GM23338 (cell line): ENCODE results near the gene TIMM22.

Source experiments
- CREB1 ChIP-seq: fragments of 250-450 bp; sonication (Bioruptor Pico); IDR thresholded peaks from 2 replicates; pipeline ENCODE4 v1.5.0; 2020; ENCODE audit warnings: low read depth, mild to moderate bottlenecking, moderate library complexity
- CTCF ChIP-seq, 2 experiments: fragments of 200-600 bp in 1 of 2; sonication (generic) in 1 of 2; conservative IDR thresholded peaks; 2 replicates each; pipeline versions ENCODE4 v1.5.1 to v1.6.1; 2016 to 2017; ENCODE audit warnings: antibody characterized with exemption in 2 of 2, low read depth in 2 of 2, mild to moderate bottlenecking in 2 of 2, moderate library complexity in 1 of 2
- EZH2 ChIP-seq: fragments of 200-600 bp; sonication (generic); IDR thresholded peaks from one replicate; pipeline ENCODE4 v1.8.0; 2017; ENCODE audit warnings: antibody characterized with exemption, mild to moderate bottlenecking, low read depth; ENCODE audit not compliant: unreplicated experiment
- REST ChIP-seq: IDR thresholded peaks from one replicate; pipeline ENCODE4 v1.6.1; 2018; ENCODE audit warnings: antibody characterized with exemption; ENCODE audit not compliant: unreplicated experiment
- STAT1 ChIP-seq: IDR thresholded peaks from one replicate; pipeline ENCODE4 v1.6.1; 2016; ENCODE audit warnings: antibody characterized with exemption; ENCODE audit not compliant: unreplicated experiment

DNA sequence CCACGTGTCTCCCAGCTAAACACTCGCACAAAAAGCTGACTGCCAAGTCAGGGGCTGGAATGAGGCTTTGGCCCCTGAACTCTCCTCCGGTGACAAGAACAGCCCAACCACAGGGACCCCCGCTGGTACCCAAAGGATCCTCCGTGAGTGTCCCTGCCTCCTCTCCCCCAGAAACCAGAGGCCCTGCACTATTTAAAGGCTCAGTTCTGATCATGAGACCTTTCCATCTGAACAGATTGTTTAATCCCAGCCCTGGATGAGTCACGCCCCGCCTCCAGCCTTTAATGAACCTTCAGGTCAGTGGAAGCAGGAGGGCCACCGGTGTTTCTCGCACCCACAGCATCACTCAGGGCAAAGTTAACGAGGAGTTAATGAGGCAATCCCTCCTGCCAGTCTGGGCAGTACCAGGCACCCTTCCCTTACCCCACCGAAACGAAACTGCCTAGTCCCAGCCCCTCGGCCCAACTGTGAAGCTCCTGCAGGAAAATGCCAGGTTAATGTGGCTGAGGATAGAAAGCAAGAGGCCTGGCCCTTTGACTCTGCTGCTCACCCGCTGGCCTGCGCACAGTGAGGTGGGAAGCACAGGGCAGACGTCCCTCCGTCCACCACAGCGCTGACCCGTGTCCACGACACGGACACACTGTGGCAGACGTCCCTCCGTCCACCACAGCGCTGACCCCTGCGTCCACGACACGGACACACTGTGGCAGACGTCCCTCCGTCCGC is 32.4 kb downstream of the TIMM22 start:
- no peak for TF ChIP-seq CTCF (conservative IDR thresholded peaks at IDR 0.05; ENCODE audit: low read depth in 2 of 2)
- no peak for TF ChIP-seq EZH2
- TF ChIP-seq STAT1 = no peak
- no peak for TF ChIP-seq CREB1 (CRISPR knock-in tag)
- TF ChIP-seq REST = no peak
